GM10847 (cell line): ENCODE data around the gene SPATA45.

Source experiments
- POLR2A ChIP-seq: IDR thresholded peaks from 2 replicates; pipeline ENCODE4 v1.6.1; 2011; ENCODE audit not compliant: insufficient read length; ENCODE audit errors: extremely low read depth

The SPATA45 gene

GRCh38 chr1:212791261-212791675 lies 56.2 kb downstream of the SPATA45 start:
- TF ChIP-seq POLR2A: no peak

- no peak for TF ChIP-seq POLR2A
Observed at GRCh38 chr1:212785871-212786270, 61.6 kb downstream of the SPATA45 start.

- TF ChIP-seq POLR2A: no peak
Observed at GRCh38 chr1:212783976-212784375, 63.5 kb downstream of the SPATA45 start.

- TF ChIP-seq POLR2A: no peak
Observed at GRCh38 chr1:212782422-212783154, 64.9 kb downstream of the SPATA45 start.

- no peak for TF ChIP-seq POLR2A
Observed at GRCh38 chr1:212781225-212781624, 66.2 kb downstream of the SPATA45 start.

- TF ChIP-seq POLR2A: no peak
Observed at GRCh38 chr1:212780759-212781158, 66.7 kb downstream of the SPATA45 start.
